GM12878 (cell line): ENCODE measurements around the gene TRIM17. TPM values are rescaled to one million over a fixed set of nuclear protein-coding genes. Genes with fewer than 3 reads are reported as not detected.

Experiments
- ATAC-seq: fragments of 200-7000 bp; cut with Tn5 transposase; 3 replicates; pipeline ENCODE4 v1.9.1; 2020; ENCODE audit warnings: mild to moderate bottlenecking, moderate library complexity
- BruUV-seq: library from RNA; stranded (reverse); fragments of 400-500 nt; replicated peaks from 2 replicates; lab custom pipeline; 2021; lab: Mats Ljungman, UMichigan
- CTCF ChIA-PET: fragments of 300-600 bp; sonication (Branson Sonifier 250); formaldehyde crosslinking; extraction: SDS; loops from one replicate; lab custom pipeline; 2021; ENCODE audit warnings: inconsistent platforms; lab: Yijun Ruan, JAX
- POLR2A ChIA-PET: fragments of 350-600 bp; formaldehyde crosslinking; extraction: SDS; loops from one replicate; lab custom pipeline; 2021; ENCODE audit warnings: inconsistent platforms; lab: Charles Lee
- RAD21 ChIA-PET: fragments of 300-600 bp; sonication (Branson Sonifier 250); formaldehyde crosslinking; loops from one replicate; lab custom pipeline; 2023; ENCODE audit warnings: antibody characterized with exemption; ENCODE audit not compliant: unreplicated experiment; lab: Charles Lee
- SMC1A ChIA-PET: fragments of 300-600 bp; sonication (Branson Sonifier 250); formaldehyde crosslinking; loops from one replicate; lab custom pipeline; 2023; ENCODE audit not compliant: unreplicated experiment, uncharacterized antibody; lab: Charles Lee
- DNase-seq: peaks from one replicate; pipeline ENCODE4 v3.0.0-alpha.2; 2011; ENCODE audit warnings: low read depth, low spot score
- FAIRE-seq: peaks from 3 replicates; lab custom pipeline; 2011; peaks lifted over from hg19 to GRCh38; lab: Jason Lieb, UNC
- H2AFZ ChIP-seq: 2 replicates; pipeline ENCODE4 v1.6.0; 2011; ENCODE audit warnings: low read depth, low read length, control low read depth; ENCODE audit not compliant: control insufficient read depth
- H3K27ac ChIP-seq: 2 replicates; pipeline ENCODE4 v1.5.1; 2011; ENCODE audit warnings: control low read depth; ENCODE audit not compliant: control insufficient read depth, insufficient read depth
- H3K27me3 ChIP-seq, 2 experiments: replicated peaks in 1 of 2; 2 replicates each; pipeline versions ENCODE4 v1.6.0 to v1.6.1; 2011; ENCODE audit warnings: low read length in 1 of 2; ENCODE audit not compliant: control insufficient read depth in 2 of 2, insufficient read depth in 2 of 2
- H3K36me3 ChIP-seq, 2 experiments: 2 replicates each; pipeline ENCODE4 v1.5.1; 2011; ENCODE audit warnings: low read length in 1 of 2; ENCODE audit not compliant: control insufficient read depth in 2 of 2, insufficient read depth in 2 of 2
- H3K4me1 ChIP-seq: 2 replicates; pipeline ENCODE4 v1.6.1; 2011; ENCODE audit warnings: mild to moderate bottlenecking, low read length, moderate library complexity, mixed read lengths; ENCODE audit not compliant: control insufficient read depth, insufficient read depth
- H3K4me2 ChIP-seq: 2 replicates; pipeline ENCODE4 v1.6.0; 2011; ENCODE audit warnings: control low read depth; ENCODE audit not compliant: control insufficient read depth, insufficient read depth
- H3K4me3 ChIP-seq: fragments of 200-600 bp; sonication (generic); 2 replicates; pipeline ENCODE4 v1.5.1; 2016
- H3K79me2 ChIP-seq: 2 replicates; pipeline ENCODE4 v1.6.0; 2011; ENCODE audit warnings: low read length; ENCODE audit not compliant: control insufficient read depth, insufficient read depth
- H3K9ac ChIP-seq: 2 replicates; pipeline ENCODE4 v1.8.0; 2011; ENCODE audit warnings: low read length, control low read depth, mixed read lengths; ENCODE audit not compliant: control insufficient read depth, insufficient read depth
- H3K9me3 ChIP-seq: replicated peaks from 3 replicates; pipeline ENCODE4 v1.5.1; 2011; ENCODE audit warnings: mild to moderate bottlenecking, low read length; ENCODE audit not compliant: control insufficient read depth, insufficient read depth
- H4K20me1 ChIP-seq: 2 replicates; pipeline ENCODE4 v1.6.0; 2011; ENCODE audit not compliant: control insufficient read depth, insufficient read depth
- CHD1 ChIP-seq: IDR thresholded peaks from 2 replicates; pipeline ENCODE4 v1.6.1; 2012; ENCODE audit warnings: low read depth, low read length, improper control_type of control experiment
- CHD4 ChIP-seq: fragments of 200-600 bp; sonication (generic); IDR thresholded peaks from 2 replicates; pipeline ENCODE4 v1.6.1; 2016; ENCODE audit warnings: mild to moderate bottlenecking
- EP300 ChIP-seq, 2 experiments: fragments of 150-350 bp in 1 of 2; IDR thresholded peaks; 2 replicates each; pipeline ENCODE4 v1.6.1; 2011 to 2012; ENCODE audit warnings: low read depth in 2 of 2, low read length in 2 of 2, borderline replicate concordance in 1 of 2, improper control_type of control experiment in 1 of 2, inconsistent platforms in 1 of 2; ENCODE audit not compliant: control insufficient read depth in 1 of 2
- HDAC2 ChIP-seq: fragments of 200-600 bp; sonication (generic); IDR thresholded peaks from 2 replicates; pipeline ENCODE4 v1.6.1; 2017
- KAT2A ChIP-seq: conservative IDR thresholded peaks from 2 replicates; pipeline ENCODE4 v1.6.1; 2011; ENCODE audit warnings: low read depth, low read length; ENCODE audit not compliant: control insufficient read depth
- NR2F1 ChIP-seq: fragments of 450-650 bp; conservative IDR thresholded peaks from 2 replicates; pipeline ENCODE4 v1.6.1; 2017; ENCODE audit warnings: mild to moderate bottlenecking
- POLR2AphosphoS5 ChIP-seq: IDR thresholded peaks from 2 replicates; pipeline ENCODE4 v1.6.1; 2011; ENCODE audit warnings: mild to moderate bottlenecking, low read length, inconsistent platforms
- SIN3A ChIP-seq: IDR thresholded peaks from 2 replicates; pipeline ENCODE4 v1.6.1; 2012; ENCODE audit warnings: low read depth, low read length, improper control_type of control experiment
- ZBTB40 ChIP-seq: fragments of 450-650 bp; IDR thresholded peaks from 2 replicates; pipeline ENCODE4 v1.6.1; 2016; ENCODE audit warnings: mild to moderate bottlenecking, moderate library complexity, borderline replicate concordance
- ZNF622 ChIP-seq: fragments of 450-650 bp; IDR thresholded peaks from 2 replicates; pipeline ENCODE4 v1.6.1; 2017; ENCODE audit warnings: mild to moderate bottlenecking, inconsistent platforms
- WGBS: methylation state at CpG from one replicate; pipeline ENCODE4 v1.1.6; 2016; ENCODE audit warnings: low lambda C conversion rate; ENCODE audit not compliant: insufficient replicate concordance, insufficient coverage; ENCODE audit errors: missing lambda C conversion rate; 5-methylcytosine and 5-hydroxymethylcytosine counted together
- in situ Hi-C: fragments of 300-500 bp; cut with MboI; formaldehyde crosslinking; loops from 9 replicates; pipeline ENCODE4 v1.14.3; 2018; ENCODE audit warnings: mixed read lengths
- intact Hi-C: fragments of 100-400 bp; cut with micrococcal nuclease; formaldehyde crosslinking; loops from one replicate; pipeline ENCODE4 v1.14.2; 2022; ENCODE audit not compliant: unreplicated experiment
- polyA plus RNA-seq, 11 experiments: library from polyadenylated mRNA; depleted of rRNA in 4 of 11; unstranded in 6 of 11; stranded (reverse) in 5 of 11; fragments of >200 nt; fragmentation: Nextera tagmentation in 4 of 11; fragmentation: Illumina TruSeq in 1 of 11; extraction: Ambion mirVana in 4 of 11; extraction: Trizol in 1 of 11; gene quantifications; 1 replicate in 1 of 11; 2 replicates in 10 of 11; pipeline versions ENCODE4 v1.2.1 to v1.2.3, GENCODE V29; 2011 to 2016; ENCODE audit warnings: inconsistent platforms in 2 of 11, missing spikeins in 2 of 11, low read depth in 1 of 11
- total RNA-seq, 4 experiments: library from RNA; depleted of rRNA in 3 of 4; stranded (reverse); fragments of >200 nt in 3 of 4; fragmentation: Illumina TruSeq in 1 of 4; extraction: Trizol in 1 of 4; gene quantifications; 2 replicates each; pipeline versions ENCODE4 v1.2.1 to v1.2.3, GENCODE V29; 2013 to 2021

TRIM17 gene
- total and polyA plus RNA-seq, 10 of the 15 experiments (the other 5 are each of a cell fraction or from before 2014, with no cell fraction given), result 0.16 to 0.32 TPM; not detected in 8

GRCh38 chr1:228400237-228400651 lies 16.4 kb downstream of the TRIM17 start:
- H3K4me3 ChIP-seq, result no peak overlapping the region
- no peak overlapping the region for H3K27ac ChIP-seq
- RAD21 ChIA-PET, result no interaction called here
- peaks cover 11 to 24% of the 10 kb centered on the region in 2 experiments; a peak in 3 of 4 replicates for H3K36me3 ChIP-seq
- peaks cover 2% of the 10 kb centered on the region; the same call in 1 of the 2 replicates for H3K4me1 ChIP-seq
- FAIRE-seq, result no peak
- 92% methylated on average over 11 of the region's 11 CpGs for WGBS
- SMC1A ChIA-PET, result interaction anchor here (0.6 kb wide), 1 partner anchor 308 kb away, joined by 3 read pairs; no protein-coding TSS in a partner anchor
- peaks cover 29% of the 10 kb centered on the region for H3K79me2 ChIP-seq
- H3K4me2 ChIP-seq, result no peak overlapping the region
- H4K20me1 ChIP-seq, result no peaks in the 10 kb centered on the region
- no peaks in the 10 kb centered on the region for H3K9me3 ChIP-seq
- intact Hi-C loops (no loop called here), in situ Hi-C loops (no loop called here)
- no peak for ATAC-seq
- CTCF ChIA-PET, result interaction anchor here (0.8 kb wide), 1 partner anchor 100 kb away, joined by 4 read pairs; no protein-coding TSS in a partner anchor
- BruUV-seq, result no TSS peak
- no peak overlapping the region for H2AFZ ChIP-seq
- H3K27me3 ChIP-seq, result no peaks in the 10 kb centered on the region
- POLR2A ChIA-PET, result no interaction called here
- DNase-seq, result no peak
- no peak for TF ChIP-seq ZBTB40
- no peak for TF ChIP-seq KAT2A
- no peak for TF ChIP-seq CHD1
- TF ChIP-seq EP300 (IDR thresholded peaks at IDR 0.05; ENCODE audit: borderline replicate concordance in 1 of 2, control insufficient read depth in 1 of 2, low read depth in 2 of 2, low read length in 2 of 2), result no peak
- no peak for TF ChIP-seq HDAC2
- TF ChIP-seq ZNF622, result no peak
- TF ChIP-seq SIN3A, result no peak
- no peak for TF ChIP-seq CHD4
- TF ChIP-seq NR2F1, result no peak
- no peak for TF ChIP-seq POLR2AphosphoS5
- H3K9ac ChIP-seq, result no peak overlapping the region
